ENCODE data around the gene GTF2A1.

GTF2A1 gene

GRCh38 chr14:81127785-81128184 is 93.0 kb downstream of the GTF2A1 start:
- in situ Hi-C loops (cut with MboI; ENCODE audit: low sequenced_read_pairs, unreplicated experiment) = no loop called here
- no peak for DNase-seq (ENCODE audit: low spot score)
- TF ChIP-seq CTCF (IDR thresholded peaks at IDR 0.05; ENCODE audit: borderline replicate concordance, control extremely low read depth, extremely low read depth, insufficient read depth, missing control alignments) = no peak

- TF ChIP-seq CTCF (IDR thresholded peaks at IDR 0.05; ENCODE audit: borderline replicate concordance, control extremely low read depth, extremely low read depth, insufficient read depth, missing control alignments) = no peak
- in situ Hi-C loops (cut with MboI; ENCODE audit: low sequenced_read_pairs, unreplicated experiment) = no loop called here
- no peak for DNase-seq (ENCODE audit: low spot score)
Observed at GRCh38 chr14:81125536-81125935, 95.2 kb downstream of the GTF2A1 start.
